ENCODE results near the gene CLSTN2.

Gene CLSTN2

DNA sequence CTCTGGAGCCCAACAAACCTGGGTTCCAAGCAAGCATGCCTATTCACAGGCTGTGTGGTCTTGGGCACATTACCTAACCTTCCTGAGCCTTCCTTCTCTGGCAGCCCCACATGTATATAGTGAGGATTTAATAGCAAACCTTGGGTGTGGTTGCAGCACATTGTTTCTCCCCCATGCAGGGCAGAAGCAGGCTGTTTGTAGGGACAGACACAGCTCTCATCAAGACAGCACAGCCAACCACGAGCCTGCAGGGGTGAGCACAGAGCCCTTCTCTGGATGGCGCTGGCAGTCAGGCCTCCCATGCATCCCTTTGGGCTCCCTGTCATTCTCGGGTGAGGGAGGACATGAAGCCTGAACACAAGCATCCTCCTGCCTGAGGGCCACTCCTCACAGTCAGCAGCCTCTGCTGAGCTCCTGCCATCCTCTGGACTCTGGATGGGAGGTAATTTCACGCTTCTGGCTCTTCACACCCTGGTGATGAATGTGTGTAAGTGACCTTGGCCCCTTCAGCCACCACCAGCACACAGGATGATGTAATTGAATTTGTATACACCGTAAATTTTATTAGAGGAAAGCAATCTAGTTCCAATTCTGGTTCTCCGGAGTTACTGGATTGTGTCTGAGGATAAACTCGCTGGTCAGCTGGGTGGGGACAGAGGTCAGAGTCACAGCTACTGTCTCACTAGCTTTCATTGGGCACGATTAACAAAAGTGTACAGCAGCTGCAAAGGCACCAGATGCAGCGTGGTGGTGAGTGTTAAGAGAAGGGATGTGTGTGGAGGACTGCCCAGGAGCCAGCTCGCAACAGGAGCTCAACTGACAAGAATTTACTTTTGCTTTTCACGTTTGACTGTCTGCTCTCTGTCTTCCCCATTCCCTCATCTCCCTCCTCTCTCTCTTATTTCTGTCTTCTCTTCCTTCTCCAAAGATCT lies 118.1 kb downstream of the CLSTN2 start:
- DNase-seq (ENCODE audit: low spot score), result no peak

DNA sequence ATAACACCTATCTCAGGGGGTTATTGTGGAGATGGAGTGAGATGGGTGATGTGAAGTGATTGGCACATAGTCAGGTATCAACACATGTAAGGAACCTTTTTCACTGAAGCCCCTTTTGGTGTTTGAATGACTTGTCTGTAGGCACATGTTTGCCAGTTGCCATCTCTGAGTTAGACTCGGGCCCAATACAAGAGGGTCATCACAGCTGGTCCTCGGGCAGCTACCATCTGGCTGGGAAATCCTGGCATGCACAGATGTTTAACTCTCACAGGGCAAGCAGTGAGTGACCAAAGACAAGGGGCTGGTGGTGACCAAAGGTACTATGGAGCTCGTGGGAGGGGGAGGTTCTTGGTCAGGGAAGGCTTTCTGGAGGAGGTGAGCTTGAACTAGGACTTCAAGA lies 118.8 kb downstream of the CLSTN2 start:
- no peak for DNase-seq (ENCODE audit: low spot score)

DNA sequence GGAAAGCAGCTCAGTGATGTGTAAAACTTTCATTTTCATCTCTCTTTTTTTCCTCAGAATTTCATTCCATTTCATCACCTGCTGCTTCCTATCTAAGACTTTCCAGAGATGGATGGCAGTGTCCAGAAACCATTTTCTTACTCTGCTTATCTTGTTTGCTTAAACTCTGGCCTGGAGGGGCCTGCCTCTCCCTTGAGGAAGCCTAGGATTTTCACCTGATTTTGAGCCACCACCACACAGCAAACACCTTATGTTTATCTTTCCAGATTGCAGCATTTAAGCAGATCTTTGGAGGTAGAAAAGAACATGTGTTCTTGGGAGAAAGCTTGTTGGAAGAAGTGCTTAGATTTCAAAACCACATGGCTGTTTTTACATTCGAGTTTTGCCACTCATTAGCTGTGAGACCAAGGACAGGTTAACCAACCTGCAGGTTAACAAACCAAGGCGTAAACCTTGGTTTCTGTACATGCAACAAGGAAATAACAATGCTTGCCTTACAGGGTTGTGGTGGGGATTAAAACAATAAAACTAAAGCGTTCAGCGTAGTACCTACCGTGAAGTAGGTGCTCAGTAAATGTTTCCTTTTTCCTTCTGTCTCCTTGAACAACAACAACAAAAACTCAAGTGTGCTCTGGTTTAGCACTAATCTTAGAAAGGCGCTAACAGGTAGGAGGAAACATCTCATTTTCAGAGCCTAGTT lies 120.3 kb downstream of the CLSTN2 start:
- DNase-seq (ENCODE audit: low spot score), result no peak

DNA sequence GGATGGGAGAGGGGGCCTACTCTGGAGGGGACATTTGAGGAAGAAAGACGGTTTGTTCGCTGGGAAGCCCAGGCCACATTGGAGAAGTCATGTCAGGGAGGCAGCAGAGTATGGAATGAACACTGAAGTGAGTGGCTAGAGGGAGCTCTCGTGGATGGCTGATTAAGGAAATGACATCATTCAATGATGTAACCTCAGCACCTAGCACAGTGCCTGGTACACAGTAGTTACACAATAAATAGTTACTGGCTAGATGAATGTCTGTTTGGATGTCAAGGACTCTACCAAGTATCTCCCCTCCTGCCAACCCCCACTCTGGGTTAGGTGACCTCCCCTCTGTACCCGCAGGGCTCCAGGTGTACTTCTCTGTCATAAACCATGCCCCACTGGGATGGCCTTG lies 121.1 kb downstream of the CLSTN2 start:
- no peak for DNase-seq (ENCODE audit: low spot score)

DNA sequence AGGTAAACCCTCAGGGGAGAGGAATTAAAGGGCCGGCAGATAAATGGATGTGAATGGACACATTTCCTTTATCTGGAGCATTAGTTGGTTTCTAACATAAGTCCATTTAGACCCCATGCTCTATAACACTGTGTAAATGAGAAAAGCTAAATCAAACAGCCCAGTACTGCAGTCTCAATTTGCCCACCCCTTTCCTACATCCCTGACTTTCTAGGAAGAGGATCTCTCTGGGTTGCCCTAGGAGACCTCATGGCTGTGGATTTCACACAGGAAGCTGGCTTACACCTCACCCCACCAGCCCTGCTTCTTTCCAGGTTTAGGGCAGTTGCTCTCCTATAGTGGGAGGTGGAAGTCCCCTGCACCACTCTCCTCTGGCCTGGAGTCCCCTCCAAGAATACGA lies 126.2 kb downstream of the CLSTN2 start:
- no peak for DNase-seq (ENCODE audit: low spot score)

DNA sequence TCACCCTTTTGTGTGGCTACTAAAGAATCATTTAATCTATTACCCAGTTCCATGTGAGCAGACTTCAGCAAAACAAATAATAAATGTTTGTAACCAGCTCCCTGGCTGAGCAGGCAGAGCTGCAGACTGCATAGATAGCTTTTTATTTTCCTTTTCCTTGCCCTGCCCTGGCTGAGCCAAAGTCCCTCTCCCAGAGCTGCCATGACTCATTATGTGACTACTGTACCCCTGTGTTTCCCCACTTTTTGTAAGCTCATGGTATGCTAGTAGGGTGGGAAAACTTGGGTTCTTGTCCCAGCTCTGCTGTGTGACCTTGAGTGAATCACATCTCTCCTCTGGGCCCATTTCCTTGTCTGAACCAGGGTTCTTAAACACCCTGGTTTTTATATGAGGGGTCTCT lies 127.5 kb downstream of the CLSTN2 start:
- no peak for DNase-seq (ENCODE audit: low spot score)

DNA sequence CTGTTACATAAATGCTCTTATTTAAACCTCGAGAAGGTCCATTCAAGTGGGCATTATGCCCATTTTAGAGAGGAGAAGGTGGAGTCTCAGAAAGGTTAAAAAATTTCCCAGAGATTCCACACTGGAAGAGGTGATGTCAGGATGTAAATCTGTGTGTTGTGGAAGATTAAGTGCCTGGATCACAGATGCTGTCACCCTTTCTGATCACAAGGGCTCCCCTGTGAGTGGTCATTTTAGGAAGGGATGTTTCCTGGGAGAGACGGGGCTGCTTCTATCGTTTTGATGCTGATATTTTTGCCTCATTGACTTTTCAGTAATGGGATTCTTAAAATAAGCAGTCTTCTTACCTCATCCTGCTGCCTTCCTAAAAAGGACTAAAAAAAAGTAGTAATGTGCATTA lies 132.5 kb downstream of the CLSTN2 start:
- DNase-seq (ENCODE audit: low spot score), result no peak

DNA sequence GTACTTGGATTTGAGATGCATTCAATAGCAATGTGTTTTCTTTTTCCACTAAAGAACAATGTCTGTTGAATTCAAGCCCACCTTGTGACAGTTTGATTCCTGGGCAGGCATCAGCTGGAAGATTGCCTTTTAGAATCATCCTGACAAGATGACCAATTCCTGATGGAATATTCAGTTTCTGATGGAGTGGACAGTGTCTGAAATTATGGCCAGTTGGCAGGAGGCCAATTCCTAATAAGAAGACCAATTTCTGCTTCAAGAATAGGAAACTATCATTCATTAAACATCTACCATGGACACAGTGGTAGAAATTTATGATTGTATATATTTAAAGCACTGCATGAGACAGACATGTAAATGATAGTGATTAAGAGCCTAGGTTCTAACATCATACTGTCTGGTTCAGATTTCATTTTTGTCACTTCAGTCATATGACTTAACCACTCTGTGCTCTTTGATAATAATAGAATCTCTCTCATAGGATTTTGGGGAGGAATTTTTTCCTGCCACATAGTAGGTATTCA lies 133.6 kb downstream of the CLSTN2 start:
- DNase-seq (ENCODE audit: low spot score), result no peak

DNA sequence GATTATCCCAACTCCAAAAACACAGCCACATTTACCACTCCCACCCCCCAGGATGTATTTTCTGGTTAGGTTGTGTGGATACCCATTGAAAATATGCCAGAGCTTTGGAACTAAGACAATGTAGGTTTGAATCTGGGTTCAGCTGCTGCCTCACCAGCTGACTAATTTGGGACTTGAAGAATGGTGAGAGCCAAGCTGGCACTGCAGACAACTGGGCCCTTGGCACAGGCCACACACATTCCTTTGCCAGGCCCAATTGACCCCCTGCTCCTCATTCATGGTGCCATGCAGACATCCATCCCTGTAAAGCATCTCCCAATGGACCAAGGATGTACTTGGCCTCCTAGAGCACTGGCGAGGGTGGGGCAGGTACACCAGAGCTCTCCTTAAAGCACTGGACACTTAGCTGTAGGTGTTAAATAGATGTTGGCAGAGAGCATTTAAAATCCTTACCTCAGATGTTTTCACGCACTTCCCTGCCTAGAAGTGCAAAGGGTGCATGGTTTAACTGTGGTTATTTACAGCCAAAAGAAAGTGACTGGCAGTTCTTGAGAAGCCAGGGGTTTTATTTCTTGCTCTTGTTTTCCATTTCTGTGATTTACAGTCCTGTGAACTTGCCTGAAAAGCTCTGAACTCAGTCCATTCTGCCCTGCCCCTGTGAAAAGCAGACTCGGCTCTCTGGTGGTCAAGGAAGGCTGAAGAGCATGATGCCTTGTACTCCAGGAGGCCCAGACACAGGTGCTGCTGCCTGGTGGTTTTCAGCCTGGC lies 138.5 kb downstream of the CLSTN2 start:
- DNase-seq (ENCODE audit: low spot score), result no peak

DNA sequence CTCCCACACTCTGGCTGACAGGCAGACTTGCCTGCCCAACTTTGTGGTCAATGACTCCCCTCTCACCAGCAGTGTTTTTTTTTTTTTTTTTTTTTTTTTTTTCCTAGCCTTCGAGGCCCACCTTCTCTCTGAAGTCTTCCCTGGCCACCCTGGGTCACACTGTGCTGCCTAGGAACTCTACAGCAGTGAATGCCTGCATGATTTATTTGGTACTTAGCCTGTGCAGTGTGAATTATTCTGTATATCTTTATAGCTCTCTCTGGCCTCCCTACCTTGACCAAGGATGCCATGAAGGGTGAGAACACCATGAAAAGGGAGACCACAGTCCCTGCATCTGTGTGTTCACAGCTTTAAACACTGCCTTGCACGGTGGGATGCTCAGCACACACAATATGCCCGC lies 141.6 kb downstream of the CLSTN2 start:
- DNase-seq (ENCODE audit: low spot score), result no peak

DNA sequence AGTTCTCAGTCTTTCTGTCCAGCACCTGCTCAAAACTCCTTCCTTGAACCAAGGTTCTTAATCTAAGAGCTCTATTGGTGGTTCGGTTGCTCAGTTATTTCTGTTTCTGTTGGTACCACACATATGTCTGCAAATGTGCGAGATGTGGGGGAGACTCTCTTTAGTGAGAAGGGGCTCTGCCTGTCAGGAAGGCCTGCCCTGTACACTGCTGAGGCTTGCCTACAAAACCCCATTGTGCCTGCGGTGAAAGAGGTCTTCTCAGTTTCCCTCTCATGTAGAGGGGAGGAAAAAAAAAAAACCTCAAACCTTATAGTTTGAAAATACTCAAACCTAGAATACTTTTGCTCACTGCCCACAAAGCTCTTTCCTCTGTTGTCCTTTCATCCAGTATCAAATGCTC lies 142.4 kb downstream of the CLSTN2 start:
- DNase-seq (ENCODE audit: low spot score), result no peak

DNA sequence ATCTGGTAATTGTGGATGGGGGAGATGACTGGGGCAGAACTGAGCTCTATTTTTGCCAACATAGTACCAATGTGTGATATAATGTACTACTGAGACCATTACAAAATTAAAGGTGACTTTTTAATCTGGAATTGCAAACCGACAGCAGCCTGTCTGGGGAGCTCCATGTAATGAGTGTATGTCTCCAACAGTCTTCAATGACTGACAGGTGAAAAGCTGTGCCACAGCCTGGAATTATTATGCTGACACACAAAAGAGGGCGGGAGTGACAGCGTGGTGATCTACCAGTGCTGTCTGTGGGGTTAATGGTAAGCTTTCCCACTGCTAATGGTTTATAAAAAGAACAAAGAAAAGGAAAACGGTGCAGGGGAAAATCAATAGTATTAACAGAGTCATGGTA lies 143.4 kb downstream of the CLSTN2 start:
- no peak for DNase-seq (ENCODE audit: low spot score)

DNA sequence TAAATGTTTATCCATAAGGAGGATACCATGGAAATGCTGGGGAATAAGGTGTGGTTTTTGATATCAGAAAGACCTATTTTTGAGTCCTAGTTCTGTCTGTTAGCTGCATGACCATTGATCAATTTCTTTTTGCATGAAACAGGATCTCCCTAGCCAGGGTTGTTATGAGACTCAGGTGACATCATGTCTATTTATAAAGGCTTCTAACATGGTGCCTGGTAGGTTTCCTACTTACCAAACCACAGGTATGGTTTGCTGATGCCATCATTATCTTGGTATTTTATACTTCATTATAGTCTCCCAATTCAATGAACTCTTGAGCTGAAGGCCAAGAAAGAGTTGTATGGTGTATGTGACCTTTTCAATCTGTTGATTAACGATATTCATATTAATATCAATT lies 144.0 kb downstream of the CLSTN2 start:
- DNase-seq (ENCODE audit: low spot score), result no peak

DNA sequence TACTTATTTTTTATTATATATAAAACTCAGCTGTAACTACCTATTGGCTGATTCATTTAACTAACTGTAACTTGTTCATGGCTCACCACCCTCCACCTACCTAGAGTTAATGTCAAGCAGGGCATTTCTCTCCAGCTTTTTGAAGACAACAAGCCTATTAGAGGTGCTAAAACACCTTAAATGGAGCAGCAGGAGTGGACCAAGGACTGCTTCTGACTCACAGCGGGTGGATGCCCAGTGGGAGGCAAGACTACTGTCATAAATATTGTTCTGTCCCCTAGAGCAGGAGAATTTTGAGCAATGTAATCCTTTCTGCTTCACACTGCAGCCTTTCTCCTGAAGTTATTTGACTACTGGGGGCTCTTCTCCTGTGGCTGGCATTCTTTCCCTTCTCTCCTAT lies 146.9 kb downstream of the CLSTN2 start:
- no peak for DNase-seq (ENCODE audit: low spot score)

DNA sequence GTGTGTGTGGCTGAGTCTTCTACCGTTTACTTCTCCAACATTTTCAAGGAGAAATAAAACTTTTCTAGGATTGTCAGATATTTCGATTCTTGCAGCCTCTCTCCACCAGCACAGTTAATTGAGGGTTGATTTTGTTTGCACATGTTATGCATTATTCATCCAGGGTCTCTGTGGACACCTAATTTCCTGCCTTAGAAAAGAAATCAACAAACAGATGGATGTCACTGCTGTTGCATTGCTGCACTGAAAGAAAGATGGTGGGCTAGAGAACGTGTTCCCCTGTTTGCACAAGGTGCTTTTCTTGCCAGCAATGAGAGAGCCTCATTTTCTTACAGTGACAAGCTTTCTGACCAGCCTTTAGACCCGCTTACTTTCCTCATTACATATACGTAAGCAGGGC lies 150.0 kb downstream of the CLSTN2 start:
- DNase-seq (ENCODE audit: low spot score), result no peak

DNA sequence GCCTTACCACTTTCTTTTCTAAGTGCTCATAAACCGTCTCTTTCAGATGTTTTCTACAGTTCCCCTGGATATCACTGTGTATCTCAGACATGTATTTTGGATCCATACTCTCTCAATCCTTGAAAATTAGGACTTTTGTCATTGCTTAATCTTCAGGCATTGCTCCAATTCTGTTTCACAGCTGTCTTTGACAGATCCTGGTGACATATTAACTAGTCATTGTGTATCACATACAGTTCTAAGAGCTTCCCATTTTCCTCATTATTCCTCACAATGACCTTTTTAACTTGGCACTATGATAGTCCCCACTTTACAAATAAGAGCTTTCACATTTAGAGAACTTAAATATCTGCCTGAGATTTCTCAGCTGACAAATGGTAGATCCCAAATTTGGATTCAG lies 151.7 kb downstream of the CLSTN2 start:
- DNase-seq (ENCODE audit: low spot score), result no peak

DNA sequence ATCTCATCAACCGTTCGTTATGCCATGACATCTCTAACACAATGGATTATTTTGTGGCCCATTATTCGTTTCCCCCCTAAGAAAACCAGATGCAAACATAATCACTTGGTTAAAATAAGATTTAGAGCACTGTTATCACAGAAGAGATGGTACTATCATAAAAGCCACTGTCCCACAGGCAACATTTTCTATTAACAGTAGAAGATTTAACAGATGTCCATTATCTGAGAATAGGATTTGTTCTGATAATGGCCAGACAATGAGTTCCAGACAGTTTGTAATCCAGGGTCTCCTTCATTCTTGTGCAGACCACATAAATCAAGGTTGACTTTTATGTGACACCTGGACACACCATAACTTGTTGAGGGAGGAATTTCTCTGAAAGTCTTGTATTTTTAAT lies 153.1 kb downstream of the CLSTN2 start:
- no peak for DNase-seq (ENCODE audit: low spot score)

DNA sequence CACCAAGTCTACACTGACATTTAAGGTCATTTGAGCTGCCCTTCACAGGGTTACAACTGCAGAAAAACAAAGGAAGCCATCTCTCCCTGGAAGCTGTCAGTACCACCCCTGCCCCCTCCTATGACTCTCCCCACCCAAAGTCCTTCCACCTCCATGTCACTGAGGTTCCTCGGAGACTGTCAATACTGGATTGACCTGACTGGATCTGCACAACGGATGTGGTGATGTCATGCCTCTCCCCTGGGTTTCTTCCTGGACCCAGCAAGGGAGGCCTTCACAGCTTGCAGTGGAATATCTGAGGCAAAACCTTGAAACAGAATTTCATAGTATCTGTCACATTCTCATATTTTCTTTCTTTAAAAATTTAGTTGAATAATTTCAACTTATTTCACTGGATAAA lies 153.5 kb downstream of the CLSTN2 start:
- DNase-seq (ENCODE audit: low spot score), result no peak

DNA sequence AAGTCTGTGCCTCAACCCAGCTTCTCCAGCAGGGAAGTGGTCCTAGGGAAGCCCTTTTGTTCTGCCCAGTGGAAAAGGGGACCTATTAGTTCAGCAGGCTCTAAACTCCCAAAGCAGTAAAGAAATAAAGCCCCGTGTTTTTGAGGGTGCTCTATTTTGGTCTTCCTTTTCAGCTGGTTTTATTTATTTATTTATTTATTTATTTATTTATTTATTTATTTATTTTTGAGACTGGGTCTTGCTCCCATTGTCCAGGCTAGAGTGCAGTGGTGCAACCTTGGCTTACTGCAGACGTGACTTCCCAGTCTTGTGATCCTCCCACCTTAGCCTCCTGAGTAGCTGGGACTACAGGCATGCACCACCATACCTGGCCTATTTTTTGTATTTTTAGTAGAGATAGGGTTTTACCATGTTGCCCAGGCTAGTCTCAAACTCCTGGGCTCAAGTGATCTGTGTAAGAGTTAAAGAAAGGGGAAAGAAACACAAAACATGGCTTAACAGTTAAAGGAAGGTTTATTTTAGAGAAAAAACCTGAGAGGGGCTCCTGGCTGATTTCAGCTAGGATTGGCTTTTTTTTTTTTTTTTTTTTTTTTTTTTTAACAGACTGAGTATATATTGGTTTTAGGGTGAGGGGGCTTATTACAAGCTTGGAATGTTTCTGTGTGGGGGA lies 154.6 kb downstream of the CLSTN2 start:
- DNase-seq (ENCODE audit: low spot score), result no peak

DNA sequence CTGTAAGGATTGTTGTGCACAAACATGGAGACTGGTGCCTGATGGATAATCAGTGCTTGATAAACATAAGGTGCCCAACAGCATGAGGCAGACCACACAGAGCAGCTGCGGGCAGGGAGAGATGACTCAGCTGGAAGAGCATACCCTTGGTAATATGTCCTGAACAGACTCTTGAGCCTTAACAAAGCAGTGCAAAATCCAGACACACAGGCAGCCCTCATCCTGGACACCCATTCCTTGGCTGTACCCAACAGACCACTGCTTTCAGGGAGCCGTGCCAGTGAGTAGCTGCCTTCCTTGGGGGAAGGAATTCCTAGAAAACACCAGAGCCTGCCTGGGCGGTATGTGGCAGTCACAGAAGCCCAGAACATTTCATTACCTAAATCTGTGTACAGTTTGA lies 156.2 kb downstream of the CLSTN2 start:
- no peak for DNase-seq (ENCODE audit: low spot score)

DNA sequence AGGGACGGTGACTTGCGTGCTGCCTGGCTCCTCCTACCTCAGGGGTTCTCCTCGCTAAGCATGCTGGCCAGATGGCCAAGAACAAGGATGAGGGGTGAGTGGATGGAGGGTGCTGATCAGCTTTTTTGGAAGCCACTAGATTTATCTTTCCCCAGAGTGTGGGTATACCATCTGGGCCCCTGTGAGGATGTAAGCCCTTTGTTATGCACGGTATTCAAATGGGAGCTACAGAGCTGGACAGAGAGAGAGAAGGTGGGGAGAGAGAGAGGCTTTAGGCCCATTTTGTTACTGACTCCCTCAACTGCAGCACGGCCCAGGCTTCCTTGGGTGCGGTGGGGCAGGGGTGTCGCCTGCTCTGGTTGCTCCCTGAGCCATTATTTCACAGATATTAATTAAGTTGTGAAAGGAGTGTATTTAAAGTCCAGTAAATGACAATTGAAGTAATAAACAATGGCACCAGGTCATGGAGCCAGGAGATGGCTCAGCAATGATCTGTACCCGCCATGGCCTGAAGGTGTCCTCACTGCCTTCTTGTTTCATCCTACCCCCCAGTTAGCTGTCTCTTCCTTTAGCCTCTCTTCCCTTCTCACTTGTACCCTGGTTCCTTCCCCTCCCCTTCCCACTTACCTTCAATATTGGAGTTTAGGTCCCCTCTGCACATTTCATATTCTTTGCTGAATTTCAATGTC lies 158.0 kb downstream of the CLSTN2 start:
- DNase-seq (ENCODE audit: low spot score), result no peak

All from activated CD4-positive, alpha-beta T cell treated with anti-CD3 and anti-CD28 coated beads, Interleukin-2, Interleukin-4, amounts not matched to agents 100 ng/mL and 50 ng/mL, durations not matched to agents 16 hours and 8 hours (primary cell).